Left forelimb (tissue), 1 donor: ENCODE results near the gene TBC1D30.

ENCODE experiments used
- DNase-seq: peaks from one replicate; pipeline ENCODE4 v3.0.0-alpha.2; 2018; ENCODE audit warnings: low spot score

TBC1D30 gene

DNA sequence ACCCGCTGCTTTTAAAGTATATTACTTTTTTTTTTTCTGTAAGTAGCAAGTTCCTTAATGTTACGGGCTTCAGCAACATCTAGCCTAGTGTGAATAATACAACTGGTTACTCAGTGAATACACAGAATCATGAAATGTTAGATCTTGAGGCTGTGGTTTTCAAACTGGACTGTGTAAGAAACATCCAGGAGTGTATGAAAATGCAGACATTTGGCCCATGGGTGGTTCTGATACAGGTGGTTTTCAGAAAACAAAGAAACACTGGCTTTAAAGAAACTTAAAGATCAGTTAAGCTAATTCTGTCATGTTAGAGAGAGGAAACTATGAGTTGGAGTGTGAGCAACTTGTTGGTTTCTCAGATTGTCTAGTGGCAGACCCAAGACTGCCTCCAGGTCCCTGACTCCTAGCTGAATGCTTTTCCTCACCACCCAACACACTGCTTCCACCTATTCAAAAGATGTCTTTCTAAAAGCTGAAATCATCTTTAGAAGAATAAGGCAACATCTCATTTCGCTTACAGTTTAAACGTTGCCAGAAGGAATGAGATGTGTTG, 36.1 kb downstream of the TBC1D30 start:
- no peak for DNase-seq

GRCh38 chr12:64864319-64864718, 39.9 kb downstream of the TBC1D30 start:
- no peak for DNase-seq

DNA sequence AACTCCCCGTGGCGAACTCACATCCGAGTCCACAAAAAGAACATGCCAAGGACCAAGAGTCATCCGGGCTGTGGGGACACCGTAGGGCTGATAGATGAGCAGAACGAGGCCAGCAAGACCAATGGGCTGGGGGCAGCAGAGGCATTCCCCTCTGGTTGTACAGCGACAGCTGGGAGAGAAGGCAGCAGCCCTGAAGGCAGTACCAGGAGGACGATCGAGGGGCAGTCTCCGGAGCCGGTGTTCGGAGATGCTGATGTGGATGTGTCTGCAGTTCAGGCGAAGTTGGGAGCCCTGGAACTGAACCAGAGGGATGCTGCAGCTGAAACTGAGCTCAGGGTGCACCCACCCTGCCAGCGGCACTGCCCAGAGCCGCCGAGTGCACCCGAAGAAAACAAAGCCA, 50.7 kb downstream of the TBC1D30 start:
- DNase-seq = no peak

GRCh38 chr12:64876388-64877071, 52.1 kb downstream of the TBC1D30 start:
- DNase-seq = no peak

- no peak for DNase-seq
Measured at GRCh38 chr12:64877363-64878004, 53.0 kb downstream of the TBC1D30 start.

DNA sequence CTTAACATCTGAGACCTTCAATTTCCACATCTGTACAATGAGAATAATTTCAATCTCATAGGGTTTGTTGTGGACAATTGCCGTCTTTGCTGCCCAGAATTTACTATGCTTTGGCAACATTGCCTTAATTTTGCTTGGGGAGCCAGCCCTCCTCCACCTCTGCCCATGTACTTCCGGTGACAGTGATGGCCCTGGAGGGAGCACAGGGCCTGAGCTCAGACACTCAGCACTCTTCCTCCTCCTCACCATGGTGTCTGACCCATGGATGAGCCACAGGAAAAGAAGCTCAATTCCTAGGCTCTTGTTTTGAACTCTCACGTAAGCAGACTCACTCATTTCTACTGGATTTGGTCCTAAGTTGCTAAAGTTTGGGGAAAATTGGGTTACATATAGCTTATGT, 58.2 kb downstream of the TBC1D30 start:
- no peak for DNase-seq

DNA sequence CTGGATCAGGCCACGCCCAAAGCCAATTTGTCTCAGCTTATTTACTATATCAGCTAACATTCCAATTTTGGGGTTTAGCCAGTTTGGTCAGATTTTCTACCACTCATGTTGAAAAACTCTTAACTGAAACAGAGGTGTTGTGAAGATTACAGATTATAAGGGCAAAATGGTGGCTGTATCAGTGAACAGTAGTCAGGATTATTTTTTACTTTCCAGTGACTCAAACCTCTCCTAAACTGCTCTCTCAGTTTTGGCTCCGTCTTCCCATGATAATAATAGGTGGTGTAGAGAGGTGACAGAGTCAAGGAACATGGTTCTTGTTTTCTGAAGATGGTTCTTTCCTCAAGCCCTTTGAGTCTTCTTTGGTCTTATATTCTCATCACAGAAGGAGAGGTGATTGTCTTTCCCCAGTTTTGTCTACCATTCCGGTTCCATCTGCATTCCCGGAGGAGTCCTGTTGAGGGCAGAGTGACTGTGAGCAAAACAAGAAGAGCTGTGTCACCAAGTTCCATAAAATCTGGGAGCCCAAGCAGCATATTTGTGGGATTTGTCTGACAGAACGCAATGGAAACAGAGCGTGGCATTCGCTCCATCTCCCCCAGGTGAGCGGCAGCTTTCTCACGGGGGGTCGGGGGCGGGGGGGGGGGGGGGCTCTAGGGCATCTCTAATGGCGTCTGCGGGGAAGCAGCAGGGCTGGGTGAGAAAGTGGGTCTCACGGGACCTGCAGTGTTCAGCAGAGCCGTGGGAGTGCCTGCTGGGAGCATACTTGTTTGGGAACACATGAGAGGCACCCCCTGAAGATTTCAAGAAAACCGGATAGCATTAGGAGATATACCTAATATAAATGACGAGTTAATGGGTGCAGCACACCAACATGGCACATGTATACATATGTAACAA, 59.1 kb downstream of the TBC1D30 start:
- DNase-seq = no peak

DNA sequence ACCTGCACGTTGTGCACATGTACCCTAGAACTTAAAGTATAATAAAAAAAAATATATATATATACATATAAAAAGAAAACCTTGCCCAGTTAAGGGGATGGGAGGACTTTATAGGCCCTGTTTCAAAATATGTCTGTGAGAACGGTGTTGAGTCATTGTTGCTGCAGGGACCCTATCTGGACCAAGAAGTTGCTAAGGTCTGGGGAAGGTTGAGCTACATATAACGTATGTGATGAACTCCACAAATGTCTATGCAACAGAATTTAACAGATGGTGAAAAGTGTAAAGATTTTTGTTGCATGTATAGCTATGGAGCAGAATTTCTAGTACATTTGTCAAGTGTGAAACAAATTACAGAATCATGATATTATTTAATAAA, 59.7 kb downstream of the TBC1D30 start:
- DNase-seq = no peak

DNA sequence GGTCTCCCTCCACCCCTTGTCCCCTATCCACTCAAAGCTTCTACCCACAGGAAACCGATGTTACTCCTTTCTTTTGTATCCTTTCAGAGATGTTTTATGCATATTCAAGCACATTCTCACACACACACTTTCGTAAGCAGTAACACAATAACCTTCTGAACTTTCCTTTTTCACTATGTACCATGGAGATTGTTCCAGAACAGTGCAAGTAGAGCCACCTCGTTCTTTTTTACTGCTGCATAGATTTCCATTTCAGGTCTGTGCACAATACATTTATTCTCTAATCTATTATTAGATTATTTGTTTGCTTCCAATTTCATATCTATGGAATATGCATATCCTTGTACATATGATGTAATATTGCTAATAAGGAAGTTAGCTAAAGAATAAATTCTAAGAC, 60.3 kb downstream of the TBC1D30 start:
- no peak for DNase-seq

DNA sequence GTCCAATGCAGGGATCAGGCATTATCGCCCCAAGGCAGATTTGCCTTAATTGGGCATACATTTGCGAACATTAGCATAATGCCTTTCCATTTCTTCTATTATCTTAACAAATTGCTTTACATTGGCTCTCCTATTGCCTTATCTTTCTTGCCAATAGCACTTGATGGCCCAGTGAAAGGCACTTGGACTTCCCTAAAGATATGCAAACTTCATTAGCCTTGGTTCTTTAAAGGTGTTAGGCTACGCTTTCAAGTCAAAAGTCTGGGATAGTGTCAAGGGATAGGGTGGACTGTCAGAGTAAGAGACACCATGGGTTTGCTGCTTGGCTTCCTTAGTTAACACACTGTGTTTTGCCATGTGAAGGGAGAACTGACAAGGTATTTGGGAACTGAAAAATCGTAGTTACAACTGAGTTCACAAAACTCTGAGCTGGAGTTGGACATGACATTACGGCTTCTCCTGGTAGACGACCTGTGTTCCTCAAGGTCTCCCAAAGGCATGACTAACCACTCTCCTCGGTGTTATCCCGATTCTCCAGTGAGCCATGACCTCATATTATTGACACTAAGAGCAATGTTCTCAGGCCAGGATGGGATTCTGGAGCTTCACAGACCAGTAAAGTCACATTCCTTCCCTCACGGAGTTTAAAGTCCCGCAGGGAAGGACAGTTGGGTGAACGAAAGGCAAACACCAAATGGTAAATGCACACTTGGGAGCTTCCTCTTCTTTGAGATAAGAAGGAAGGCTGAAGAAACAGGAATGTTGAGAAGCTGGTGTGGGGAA, 65.2 kb downstream of the TBC1D30 start:
- peak; percentile 17 for DNase-seq

DNA sequence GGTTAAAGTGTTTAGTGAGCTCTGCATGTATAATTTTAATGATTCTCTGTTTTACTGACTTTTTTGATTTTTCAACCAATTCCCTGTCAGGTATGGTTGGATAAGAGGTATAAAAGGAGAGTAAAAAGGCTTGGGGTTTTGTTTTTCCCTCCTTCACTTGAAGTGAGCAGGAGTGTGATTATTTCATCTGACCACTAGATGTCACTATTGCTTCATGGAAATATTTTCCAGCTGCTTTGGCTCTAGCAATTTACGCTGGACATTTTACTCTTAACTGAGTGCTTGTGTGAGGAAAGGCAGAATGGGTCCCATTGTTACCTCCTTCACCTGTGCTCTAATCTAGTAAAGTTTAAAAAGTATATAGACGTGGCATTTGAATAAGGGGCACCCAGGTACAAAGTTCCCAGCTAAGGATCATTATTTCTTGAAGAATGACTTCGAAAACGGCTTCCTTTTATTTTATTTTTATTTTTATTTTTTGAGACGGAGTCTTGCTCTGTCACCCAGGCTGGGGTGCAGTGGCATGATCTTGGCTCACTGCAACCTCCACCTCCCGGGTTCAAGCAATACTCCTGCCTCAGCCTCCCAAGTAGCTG, 66.5 kb downstream of the TBC1D30 start:
- DNase-seq = peak; percentile 15

GRCh38 chr12:64891629-64892028, 67.2 kb downstream of the TBC1D30 start:
- no peak for DNase-seq

DNA sequence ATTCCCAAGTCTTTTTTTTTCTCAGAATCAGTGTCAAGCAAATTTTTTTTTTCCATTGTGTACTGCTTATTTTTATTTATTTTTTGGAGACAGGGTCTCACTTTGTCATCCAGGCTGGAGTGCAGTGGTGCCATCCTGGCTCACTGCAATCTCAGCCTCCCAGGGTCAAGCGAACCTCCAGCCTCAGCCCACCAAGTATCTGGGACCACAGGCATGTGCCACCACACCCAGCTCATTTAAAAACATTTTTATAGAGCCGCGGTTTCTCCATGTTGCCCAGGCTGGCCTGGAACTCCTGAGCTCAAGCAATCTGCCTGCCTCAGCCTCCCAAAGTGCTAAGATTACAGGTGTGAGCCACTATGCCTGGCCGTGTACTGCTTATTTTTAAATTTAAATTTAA, 68.1 kb downstream of the TBC1D30 start:
- no peak for DNase-seq

DNA sequence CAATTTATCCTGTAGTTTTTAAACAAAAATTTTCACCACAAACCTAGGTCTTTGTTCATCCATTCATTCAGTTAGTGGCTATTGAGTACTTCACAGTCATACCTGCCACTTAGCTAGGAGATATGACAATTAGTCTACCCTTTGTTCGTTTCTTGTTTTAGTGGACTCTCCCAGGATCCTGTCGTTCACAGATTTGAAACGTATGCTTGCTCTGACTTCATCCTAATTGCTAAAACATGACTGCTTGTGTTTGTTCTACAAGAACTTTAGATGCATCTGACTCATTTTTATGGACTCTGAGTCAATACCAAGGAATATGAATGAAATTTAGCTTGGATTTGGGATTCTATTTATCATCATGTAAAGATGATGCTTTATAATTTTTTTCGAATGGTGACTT, 69.5 kb downstream of the TBC1D30 start:
- DNase-seq = no peak

DNA sequence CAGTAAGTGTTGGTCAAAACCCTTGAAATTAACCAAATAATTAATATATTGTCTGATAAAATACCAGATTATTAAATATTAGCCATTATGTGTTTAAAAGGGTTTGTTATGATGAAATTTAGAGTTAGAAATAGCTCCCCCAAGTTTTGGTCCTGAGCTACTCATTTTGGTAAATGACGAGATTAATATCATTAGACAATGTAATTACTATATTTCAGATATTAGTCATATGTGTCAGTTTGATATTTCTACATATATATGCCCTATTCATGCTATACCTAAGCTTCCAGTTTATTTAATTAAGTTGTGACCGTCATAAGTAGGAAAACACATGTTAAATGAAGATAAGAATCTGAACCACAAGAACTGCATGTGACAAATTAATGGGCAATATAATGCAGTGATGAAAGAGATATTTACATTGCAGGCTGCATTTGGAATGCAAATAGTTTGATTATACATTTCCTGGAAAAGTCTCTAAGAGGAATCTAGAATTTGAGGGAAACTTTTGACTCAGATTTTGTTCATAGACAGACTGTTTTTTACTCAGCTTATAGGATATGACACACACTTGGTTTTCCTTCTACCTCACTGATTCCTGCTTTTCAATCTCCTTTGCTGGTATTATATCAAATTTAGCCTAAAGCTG, 70.5 kb downstream of the TBC1D30 start:
- no peak for DNase-seq

DNA sequence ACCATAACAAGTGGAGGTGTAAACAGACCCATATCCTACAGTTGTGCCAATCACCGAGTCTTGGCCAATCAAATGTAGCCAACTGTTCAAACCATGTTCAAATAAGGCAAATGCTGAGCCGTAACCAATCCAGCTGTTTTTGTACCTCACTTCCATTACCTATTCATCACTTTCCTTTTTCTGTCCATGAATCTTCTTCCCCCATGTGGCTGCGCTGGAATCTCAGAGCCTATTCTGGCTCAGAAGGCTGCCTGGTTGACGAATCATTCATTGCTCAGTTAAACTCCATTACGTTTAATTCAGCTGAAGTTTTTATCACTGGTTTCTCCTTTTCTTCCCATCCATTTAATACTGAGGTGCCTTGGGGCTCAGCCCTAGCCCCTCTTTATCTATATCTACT, 71.1 kb downstream of the TBC1D30 start:
- no peak for DNase-seq

DNA sequence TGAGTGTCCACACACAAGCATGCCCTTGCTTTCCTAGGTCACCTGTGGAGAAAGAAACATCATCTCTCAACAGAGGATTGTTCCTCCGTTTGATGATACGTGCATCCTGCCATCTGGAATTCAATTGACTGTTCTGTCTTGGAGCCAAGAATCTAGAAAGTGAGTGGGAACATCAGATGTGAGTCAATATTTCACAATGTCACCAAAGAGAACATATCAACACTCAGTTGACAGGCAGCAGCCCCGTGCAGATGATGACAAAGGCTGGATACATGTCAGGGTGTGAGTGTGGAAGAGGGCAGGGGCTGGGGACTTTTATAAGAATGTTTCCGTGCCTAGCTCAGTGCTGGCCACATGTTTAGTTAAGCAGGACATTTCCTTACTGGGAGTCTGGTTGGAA, 76.1 kb downstream of the TBC1D30 start:
- no peak for DNase-seq

- no peak for DNase-seq
Measured at GRCh38 chr12:64903479-64904152, 79.2 kb downstream of the TBC1D30 start.

GRCh38 chr12:64907097-64907496, 82.7 kb downstream of the TBC1D30 start:
- DNase-seq = no peak

DNA sequence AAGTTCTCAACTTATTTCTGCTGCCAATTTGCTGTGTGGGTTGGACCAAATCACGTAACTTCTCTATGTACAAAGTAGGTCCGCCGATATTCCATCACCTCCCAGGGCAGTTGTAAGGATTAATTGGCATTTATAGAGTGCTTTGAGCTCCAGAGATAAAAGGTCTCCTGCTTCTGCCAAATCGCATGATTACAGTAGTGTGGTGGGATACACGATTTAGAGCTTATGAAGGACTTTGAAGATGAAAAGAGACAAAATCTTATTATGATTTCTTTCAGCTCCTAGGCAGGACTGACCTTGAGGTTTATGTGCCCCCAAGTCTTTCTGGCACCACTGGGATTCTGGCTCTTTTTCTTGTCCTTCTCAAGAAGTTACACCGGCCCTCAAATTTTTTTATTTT, 84.7 kb downstream of the TBC1D30 start:
- DNase-seq = no peak
